Upper lobe of right lung (tissue), 1 donor: Measurements from ENCODE around the gene HBQ1. TPM values are rescaled to one million over a fixed set of nuclear protein-coding genes. Genes with fewer than 3 reads are reported as not detected.

Experiments
- ATAC-seq: fragments of 200-7000 bp; cut with Tn5 transposase; one replicate; pipeline ENCODE4 v1.9.1; 2020; ENCODE audit warnings: mild to moderate bottlenecking, moderate library complexity
- DNase-seq: peaks from one replicate; pipeline ENCODE4 v3.0.0-alpha.2; 2020
- H3K27ac ChIP-seq: fragments of 200-600 bp; one replicate; pipeline ENCODE4 v1.8.0; 2022
- H3K27me3 ChIP-seq: fragments of 200-600 bp; one replicate; pipeline ENCODE4 v1.8.0; 2022; ENCODE audit warnings: mild to moderate bottlenecking
- H3K36me3 ChIP-seq: fragments of 200-600 bp; one replicate; pipeline ENCODE4 v1.8.0; 2022
- H3K4me1 ChIP-seq: fragments of 200-600 bp; one replicate; pipeline ENCODE4 v1.8.0; 2022
- H3K4me3 ChIP-seq: fragments of 200-600 bp; one replicate; pipeline ENCODE4 v1.8.0; 2022; ENCODE audit warnings: mild to moderate bottlenecking
- H3K9me3 ChIP-seq: fragments of 200-600 bp; one replicate; pipeline ENCODE4 v1.8.0; 2022
- intact Hi-C: fragments of 100-400 bp; cut with DNase I; formaldehyde crosslinking; loops from one replicate; pipeline ENCODE4 v1.11.0; 2022
- total RNA-seq: library from RNA; stranded (reverse); fragmentation: NEBNext Ultra II Directional; extraction: Animal tissue kit (Norgen Biotek cat#: 25700); gene quantifications from one replicate; pipeline ENCODE4 v1.2.1, GENCODE V29; 2021
- TF ChIP-seq, protein P1 (sequence below): fragments of 200-600 bp; IDR thresholded peaks from one replicate; pipeline ENCODE4 v1.8.0; 2022; ENCODE audit warnings: antibody characterized with exemption
- donor health status: DM: no; HTN: yes; CAD: no; lungs with severe emphysema.

HBQ1 gene
- total RNA-seq, 1 donor from 2014 or later = not detected

DNA sequence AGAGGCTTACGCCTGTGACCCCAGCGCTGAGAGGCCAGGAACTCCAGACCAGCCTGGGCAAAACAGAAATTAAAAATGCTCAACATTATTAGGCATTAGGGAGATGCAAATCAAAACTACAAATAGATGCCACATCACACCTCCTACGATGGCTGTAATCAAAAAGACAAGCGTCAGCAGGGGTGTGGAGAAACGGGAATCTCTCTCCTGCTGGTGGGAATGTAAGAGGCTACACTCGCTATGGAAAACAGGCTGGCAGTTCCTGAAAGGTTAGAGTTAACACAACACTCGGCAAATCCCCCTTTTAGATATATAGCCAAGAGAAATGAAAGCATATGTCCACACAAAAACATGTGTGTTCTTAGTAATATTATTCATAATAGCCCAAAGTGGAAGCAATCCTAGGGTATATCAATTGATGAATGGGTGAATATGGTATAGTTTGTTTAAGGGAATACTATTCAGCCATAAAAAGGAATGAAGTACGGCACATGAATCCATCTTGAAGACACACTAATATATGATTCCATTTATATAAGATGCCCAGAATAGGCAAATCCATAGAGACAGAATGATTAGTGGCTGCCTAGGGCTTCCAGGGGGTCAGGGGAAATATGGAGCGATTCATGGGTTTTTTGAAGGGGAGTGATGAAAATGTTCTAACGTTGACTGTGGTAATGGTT, 39.9 kb upstream of the HBQ1 start:
- no peak for ATAC-seq
- intact Hi-C loops = no loop called here
- TF ChIP-seq, protein P1, sequence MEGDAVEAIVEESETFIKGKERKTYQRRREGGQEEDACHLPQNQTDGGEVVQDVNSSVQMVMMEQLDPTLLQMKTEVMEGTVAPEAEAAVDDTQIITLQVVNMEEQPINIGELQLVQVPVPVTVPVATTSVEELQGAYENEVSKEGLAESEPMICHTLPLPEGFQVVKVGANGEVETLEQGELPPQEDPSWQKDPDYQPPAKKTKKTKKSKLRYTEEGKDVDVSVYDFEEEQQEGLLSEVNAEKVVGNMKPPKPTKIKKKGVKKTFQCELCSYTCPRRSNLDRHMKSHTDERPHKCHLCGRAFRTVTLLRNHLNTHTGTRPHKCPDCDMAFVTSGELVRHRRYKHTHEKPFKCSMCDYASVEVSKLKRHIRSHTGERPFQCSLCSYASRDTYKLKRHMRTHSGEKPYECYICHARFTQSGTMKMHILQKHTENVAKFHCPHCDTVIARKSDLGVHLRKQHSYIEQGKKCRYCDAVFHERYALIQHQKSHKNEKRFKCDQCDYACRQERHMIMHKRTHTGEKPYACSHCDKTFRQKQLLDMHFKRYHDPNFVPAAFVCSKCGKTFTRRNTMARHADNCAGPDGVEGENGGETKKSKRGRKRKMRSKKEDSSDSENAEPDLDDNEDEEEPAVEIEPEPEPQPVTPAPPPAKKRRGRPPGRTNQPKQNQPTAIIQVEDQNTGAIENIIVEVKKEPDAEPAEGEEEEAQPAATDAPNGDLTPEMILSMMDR = no peak
- no peak for DNase-seq
- Histone ChIP-seq H3K27me3 (no peaks in the 10 kb centered on the region), H3K36me3 (no peaks in the 10 kb centered on the region), H3K4me3 (no peak overlapping the region), H3K27ac (no peak overlapping the region), H3K9me3 (no peaks in the 10 kb centered on the region), H3K4me1 (no peaks in the 10 kb centered on the region)

DNA sequence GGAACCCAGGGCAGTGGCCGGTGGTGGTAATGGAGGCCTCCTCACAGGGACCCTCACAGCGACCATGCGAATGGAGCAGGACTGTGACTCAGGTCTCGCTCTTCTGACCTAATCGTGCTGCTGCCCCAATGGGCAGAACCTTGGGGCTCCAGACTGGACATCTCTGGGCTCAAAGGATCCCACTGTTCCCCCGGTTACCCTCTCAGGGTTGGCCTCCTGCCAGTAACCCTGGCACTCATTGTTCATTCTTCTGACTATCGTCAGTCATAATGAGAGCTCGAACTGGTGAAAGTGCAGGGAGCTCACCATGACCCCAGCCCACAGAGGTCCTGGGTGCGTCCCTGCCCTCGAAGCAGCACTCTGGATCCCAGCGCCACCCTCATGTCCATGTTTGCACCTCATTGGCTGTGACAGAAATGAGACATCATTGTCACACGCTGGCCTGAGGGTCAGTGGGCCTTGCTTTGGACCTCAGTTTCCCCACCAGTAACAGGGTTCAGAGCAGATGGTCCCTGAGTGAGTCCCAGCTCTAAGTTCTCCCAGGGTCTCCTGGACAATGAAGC, 37.8 kb upstream of the HBQ1 start:
- Histone ChIP-seq H3K9me3 (no peaks in the 10 kb centered on the region), H3K27me3 (no peaks in the 10 kb centered on the region), H3K4me1 (no peaks in the 10 kb centered on the region), H3K27ac (no peak overlapping the region), H3K4me3 (no peak overlapping the region), H3K36me3 (no peaks in the 10 kb centered on the region)
- ATAC-seq = no peak
- TF ChIP-seq, protein P1 = no peak
- intact Hi-C loops = no loop called here
- no peak for DNase-seq

DNA sequence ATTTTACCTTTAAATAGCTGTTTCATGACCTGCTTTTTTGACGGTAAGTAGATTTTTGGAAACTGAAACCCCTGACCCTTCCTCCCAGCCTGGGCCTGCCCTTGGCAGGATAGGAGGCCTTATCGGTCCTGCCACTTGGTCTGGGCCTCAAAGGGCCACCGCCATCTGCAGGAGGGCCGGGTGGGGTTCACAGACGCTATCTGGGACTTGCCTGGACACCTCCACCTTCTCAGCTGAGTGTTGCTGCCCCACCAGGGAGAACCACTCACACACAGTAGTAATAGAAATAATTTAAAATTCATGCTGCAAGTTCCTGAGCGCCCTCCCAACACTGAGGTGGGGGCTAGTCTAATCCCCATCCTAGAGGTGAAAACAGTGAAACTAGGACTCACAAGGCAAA, 37.2 kb upstream of the HBQ1 start:
- Histone ChIP-seq H3K27ac (no peak overlapping the region), H3K4me3 (no peak overlapping the region), H3K27me3 (no peaks in the 10 kb centered on the region), H3K9me3 (no peaks in the 10 kb centered on the region), H3K36me3 (no peaks in the 10 kb centered on the region), H3K4me1 (no peaks in the 10 kb centered on the region)
- TF ChIP-seq, protein P1 = no peak
- ATAC-seq (no peak), DNase-seq (no peak)
- intact Hi-C loops = no loop called here

DNA sequence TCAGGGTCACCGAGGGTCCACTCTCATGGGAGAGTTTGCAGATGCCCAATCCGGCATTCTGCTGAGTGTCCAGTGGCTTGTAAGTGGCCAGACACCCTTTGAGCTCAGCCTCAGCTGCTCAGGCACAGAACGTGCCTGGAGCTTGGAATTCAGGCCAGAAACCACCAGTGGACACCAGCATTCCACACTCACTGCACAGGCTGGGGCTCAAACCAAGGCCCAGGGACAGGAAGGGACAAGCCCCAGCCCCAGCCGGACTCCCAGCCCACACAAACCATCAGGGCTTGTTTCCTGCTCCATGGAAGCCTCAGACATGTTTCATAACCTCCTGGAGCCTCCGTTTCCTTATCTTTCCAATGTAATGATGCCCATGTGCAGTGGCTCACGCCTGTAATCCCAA, 36.8 kb upstream of the HBQ1 start:
- Histone ChIP-seq H3K4me3 (no peak overlapping the region), H3K27ac (no peak overlapping the region), H3K9me3 (no peaks in the 10 kb centered on the region), H3K27me3 (no peaks in the 10 kb centered on the region), H3K4me1 (no peaks in the 10 kb centered on the region), H3K36me3 (no peaks in the 10 kb centered on the region)
- intact Hi-C loops = no loop called here
- DNase-seq (no peak), ATAC-seq (no peak)
- TF ChIP-seq, protein P1 = no peak

DNA sequence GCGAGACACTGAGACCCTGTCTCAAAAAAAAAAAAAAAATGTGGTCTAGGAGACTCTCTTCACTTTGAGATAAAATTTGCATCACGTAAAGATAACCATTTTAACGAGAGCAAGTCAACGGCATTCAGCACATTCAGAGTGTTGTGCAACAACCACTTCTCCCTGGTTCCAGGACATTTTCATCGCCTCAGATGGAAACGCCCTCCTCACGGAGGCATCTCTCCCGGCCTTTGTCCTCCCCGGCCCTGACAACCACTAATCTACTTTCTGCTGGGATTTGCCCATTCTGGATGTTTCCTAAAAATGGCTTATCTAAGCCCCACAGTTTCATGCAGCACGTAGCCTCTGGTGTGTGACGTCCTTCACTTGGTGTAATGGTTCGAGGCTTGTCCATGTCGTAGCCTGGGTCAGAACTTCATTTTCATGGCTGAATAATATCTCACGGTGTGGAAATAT, 35.4 kb upstream of the HBQ1 start:
- intact Hi-C loops = no loop called here
- no peak for ATAC-seq
- Histone ChIP-seq H3K4me3 (no peak overlapping the region), H3K27ac (no peak overlapping the region), H3K36me3 (no peaks in the 10 kb centered on the region), H3K4me1 (no peaks in the 10 kb centered on the region), H3K9me3 (no peaks in the 10 kb centered on the region), H3K27me3 (no peaks in the 10 kb centered on the region)
- no peak for DNase-seq
- TF ChIP-seq, protein P1 = no peak
